Hepatocyte (in vitro differentiated cells): ENCODE data around the gene HPSE2.

Experiments used
- CTCF ChIP-seq: fragments of 200-600 bp; sonication (generic); IDR thresholded peaks from 2 replicates; pipeline ENCODE4 v1.5.1; 2016; ENCODE audit warnings: antibody characterized with exemption, mild to moderate bottlenecking; ENCODE audit not compliant: poor library complexity
- EZH2 ChIP-seq: fragments of 200-600 bp; sonication (generic); IDR thresholded peaks from 2 replicates; pipeline ENCODE4 v1.6.1; 2016; ENCODE audit warnings: antibody characterized with exemption, mild to moderate bottlenecking, borderline replicate concordance

GRCh38 chr10:98528805-98529183 lies 706.9 kb downstream of the HPSE2 start:
- no peak for TF ChIP-seq EZH2
- TF ChIP-seq CTCF, result no peak
